Esophagus squamous epithelium (tissue), 4 donors: Measurements from ENCODE around the gene PRDM10.

Experiments used
- CTCF ChIP-seq, 6 experiments: fragments of 450-650 bp in 4 of 6; fragments of 200-600 bp in 2 of 6; sonication (generic) in 2 of 6; IDR thresholded peaks; one replicate each; pipeline ENCODE4 v1.5.1; 2016 to 2019; ENCODE audit warnings: antibody characterized with exemption in 6 of 6, mild to moderate bottlenecking in 4 of 6, moderate library complexity in 4 of 6
- POLR2A ChIP-seq, 4 donors: fragments of 450-650 bp; IDR thresholded peaks; one replicate each; pipeline ENCODE4 v1.6.1; 2017; ENCODE audit warnings: antibody characterized with exemption in 4 of 4, mild to moderate bottlenecking in 4 of 4, moderate library complexity in 3 of 4

- TF ChIP-seq CTCF (IDR thresholded peaks at IDR 0.05) = no peak
- no peak for TF ChIP-seq POLR2A (IDR thresholded peaks at IDR 0.05)
Measured at GRCh38 chr11:129946965-129947364, 55.7 kb downstream of the PRDM10 start.
